OCI-LY7 (cell line): ENCODE data around the gene TPCN1.

Experiments used
- CTCF ChIP-seq: fragments of 200-600 bp; sonication (generic); conservative IDR thresholded peaks from 2 replicates; pipeline ENCODE4 v1.5.1; 2014; ENCODE audit warnings: mild to moderate bottlenecking, antibody characterized with exemption, low read length, moderate library complexity, mixed read lengths
- EZH2phosphoT487 ChIP-seq: fragments of 200-600 bp; sonication (generic); IDR thresholded peaks from 2 replicates; pipeline ENCODE4 v1.6.1; 2018; ENCODE audit warnings: low read depth, borderline replicate concordance, mild to moderate bottlenecking, mixed run types, antibody characterized with exemption, low read length, moderate library complexity, mixed read lengths

GRCh38 chr12:113235976-113236375 is 14.7 kb downstream of the TPCN1 start:
- TF ChIP-seq CTCF (no peak), EZH2phosphoT487 (no peak)
